Kidney (tissue), 14 donors: ENCODE measurements around the gene EVI5L. TPM values are rescaled to one million over a fixed set of nuclear protein-coding genes. Genes with fewer than 3 reads are reported as not detected.
A peak's percentile ranks its signal among the peaks of the same experiment; 100 is the strongest.

Experiments used
- DNase-seq, 5 donors: peaks; one replicate each; pipeline ENCODE4 v3.0.0-alpha.2; 2013 to 2020
- FAIRE-seq: peaks from 2 replicates; lab custom pipeline; 2012; peaks lifted over from hg19 to GRCh38; lab: Jason Lieb, UNC
- H3K27ac ChIP-seq, 2 donors: one replicate each; pipeline ENCODE4 v1.7.0; 2013; ENCODE audit warnings: low read depth in 2 of 2, low read length in 2 of 2, inconsistent platforms in 1 of 2
- H3K27me3 ChIP-seq: one replicate; pipeline ENCODE4 v1.7.1; 2013; ENCODE audit warnings: low read length, inconsistent platforms; ENCODE audit not compliant: control insufficient read depth, insufficient read depth
- H3K36me3 ChIP-seq, 3 donors: one replicate each; pipeline versions ENCODE4 v1.7.0 to v1.7.1; 2013; ENCODE audit warnings: low read length in 3 of 3, control low read depth in 1 of 3, inconsistent platforms in 1 of 3; ENCODE audit not compliant: insufficient read depth in 3 of 3, control insufficient read depth in 2 of 3
- H3K4me1 ChIP-seq, 3 donors: one replicate each; pipeline versions ENCODE4 v1.7.0 to v1.7.1; 2013; ENCODE audit warnings: low read length in 3 of 3, inconsistent platforms in 1 of 3, low read depth in 1 of 3; ENCODE audit not compliant: control insufficient read depth in 2 of 3, insufficient read depth in 2 of 3
- H3K4me3 ChIP-seq, 3 donors: one replicate each; pipeline versions ENCODE4 v1.7.0 to v1.8.1; 2013; ENCODE audit warnings: low read length in 3 of 3, control low read depth in 1 of 3, inconsistent platforms in 1 of 3
- H3K9ac ChIP-seq, 3 donors: one replicate each; pipeline versions ENCODE4 v1.7.0 to v1.7.1; 2013; ENCODE audit warnings: low read length in 3 of 3, control low read depth in 1 of 3, inconsistent platforms in 1 of 3
- H3K9me3 ChIP-seq, 3 donors: one replicate each; pipeline versions ENCODE4 v1.7.0 to v1.7.1; 2013; ENCODE audit warnings: low read length in 3 of 3, control low read depth in 1 of 3, inconsistent platforms in 1 of 3; ENCODE audit not compliant: control insufficient read depth in 2 of 3, insufficient read depth in 1 of 3
- intact Hi-C: fragments of 100-400 bp; cut with DNase I; formaldehyde crosslinking; loops from one replicate; pipeline ENCODE4 v1.11.1; 2022
- polyA plus RNA-seq: library from polyadenylated mRNA; stranded (reverse); fragments of 350-450 nt; fragmentation: Illumina TruSeq; extraction: RNeasy Lipid Tissue Mini Kit (QIAGEN cat#74804); gene quantifications from one replicate; pipeline ENCODE4 v1.2.3, GENCODE V29; 2014; ENCODE audit warnings: low read depth, low replicate concordance; ENCODE audit not compliant: insufficient read depth
- total RNA-seq: library from RNA; stranded (reverse); fragmentation: NEBNext Ultra II Directional; extraction: Animal tissue kit (Norgen Biotek cat#: 25700); gene quantifications from one replicate; pipeline ENCODE4 v1.2.1, GENCODE V29; 2021
- TF ChIP-seq, protein P1 (sequence below): IDR thresholded peaks from 3 replicates; pipeline ENCODE4 v1.5.1; 2012; ENCODE audit warnings: mild to moderate bottlenecking, moderate library complexity, borderline replicate concordance; ENCODE audit not compliant: insufficient read depth; ENCODE audit errors: extremely low read depth
- donor health status: control.
- donor health status: control.
- donor health status: control.
- donor health status: control.
- donor health status: control.
- donor health status: DM: yes; HTN: yes; CAD: no.
- donor health status: Normal renal cell carcinoma (clear cell type).

EVI5L gene
- total and polyA plus RNA-seq, 2 donors from 2014 or later, result 14.5 to 15.9 TPM

GRCh38 chr19:7833225-7834099, 3.4 kb downstream of the EVI5L start:
- intact Hi-C loops, result no loop called here
- no peak overlapping the region for H3K9ac ChIP-seq

GRCh38 chr19:7839476-7839875, 9.5 kb downstream of the EVI5L start:
- H3K9ac ChIP-seq, result no peak overlapping the region
- peaks cover 0 to 2% (median 0%) of the 10 kb centered on the region in 3 donors for H3K4me1 ChIP-seq
- FAIRE-seq (no peak), DNase-seq (peak in 1 of 5 donors; percentile 27)
- TF ChIP-seq, protein P1, sequence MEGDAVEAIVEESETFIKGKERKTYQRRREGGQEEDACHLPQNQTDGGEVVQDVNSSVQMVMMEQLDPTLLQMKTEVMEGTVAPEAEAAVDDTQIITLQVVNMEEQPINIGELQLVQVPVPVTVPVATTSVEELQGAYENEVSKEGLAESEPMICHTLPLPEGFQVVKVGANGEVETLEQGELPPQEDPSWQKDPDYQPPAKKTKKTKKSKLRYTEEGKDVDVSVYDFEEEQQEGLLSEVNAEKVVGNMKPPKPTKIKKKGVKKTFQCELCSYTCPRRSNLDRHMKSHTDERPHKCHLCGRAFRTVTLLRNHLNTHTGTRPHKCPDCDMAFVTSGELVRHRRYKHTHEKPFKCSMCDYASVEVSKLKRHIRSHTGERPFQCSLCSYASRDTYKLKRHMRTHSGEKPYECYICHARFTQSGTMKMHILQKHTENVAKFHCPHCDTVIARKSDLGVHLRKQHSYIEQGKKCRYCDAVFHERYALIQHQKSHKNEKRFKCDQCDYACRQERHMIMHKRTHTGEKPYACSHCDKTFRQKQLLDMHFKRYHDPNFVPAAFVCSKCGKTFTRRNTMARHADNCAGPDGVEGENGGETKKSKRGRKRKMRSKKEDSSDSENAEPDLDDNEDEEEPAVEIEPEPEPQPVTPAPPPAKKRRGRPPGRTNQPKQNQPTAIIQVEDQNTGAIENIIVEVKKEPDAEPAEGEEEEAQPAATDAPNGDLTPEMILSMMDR, result no peak
- peaks cover 0 to 6% (median 0%) of the 10 kb centered on the region in 3 donors for H3K9me3 ChIP-seq
- H3K27ac ChIP-seq, result no peak overlapping the region
- no peaks in the 10 kb centered on the region for H3K36me3 ChIP-seq
- H3K27me3 ChIP-seq, result no peaks in the 10 kb centered on the region
- no peak overlapping the region for H3K4me3 ChIP-seq
- intact Hi-C loops, result no loop called here

More at GRCh38 chr19:7833225-7834099, 3.4 kb downstream of the EVI5L start:
- Histone ChIP-seq H3K4me1 (peaks cover 0 to 23% (median 4%) of the 10 kb centered on the region in 3 donors), H3K4me3 (no peak overlapping the region), H3K27ac (no peak overlapping the region), H3K9me3 (no peaks in the 10 kb centered on the region), H3K36me3 (no peaks in the 10 kb centered on the region), H3K27me3 (no peaks in the 10 kb centered on the region)
- peak in 1 of 5 donors; percentile 79 for DNase-seq
- FAIRE-seq, result no peak
- TF ChIP-seq, protein P1, result no peak

GRCh38 chr19:7840629-7841028, 10.6 kb downstream of the EVI5L start:
- no peaks in the 10 kb centered on the region for H3K27me3 ChIP-seq
- no peak for FAIRE-seq
- H3K4me3 ChIP-seq, result no peak overlapping the region
- intact Hi-C loops, result no loop called here
- no peaks in the 10 kb centered on the region for H3K36me3 ChIP-seq
- no peak overlapping the region for H3K27ac ChIP-seq
- H3K4me1 ChIP-seq, result peaks cover 0 to 8% (median 0%) of the 10 kb centered on the region in 3 donors
- peak in 1 of 5 donors; percentile 20 for DNase-seq
- peaks cover 0 to 6% (median 0%) of the 10 kb centered on the region in 3 donors for H3K9me3 ChIP-seq
- TF ChIP-seq, protein P1, result no peak
- H3K9ac ChIP-seq, result no peak overlapping the region
